KMS-11 (cell line): ENCODE data around the gene OPRL1.

Experiments used
- H2AFZ ChIP-seq: fragments of 200-600 bp; sonication (generic); 2 replicates; pipeline ENCODE4 v1.6.1; 2016; ENCODE audit warnings: antibody characterized with exemption, mixed run types, low read depth
- H3K27ac ChIP-seq: fragments of 200-600 bp; sonication (generic); 2 replicates; pipeline ENCODE4 v1.6.1; 2016; ENCODE audit warnings: mild to moderate bottlenecking, mixed run types
- H3K27me3 ChIP-seq: fragments of 200-600 bp; sonication (generic); 2 replicates; pipeline ENCODE4 v1.6.1; 2017; ENCODE audit warnings: mild to moderate bottlenecking, low read depth, mixed run types, moderate library complexity; ENCODE audit not compliant: insufficient read depth
- H3K36me3 ChIP-seq: fragments of 200-600 bp; sonication (generic); 2 replicates; pipeline ENCODE4 v1.6.1; 2017; ENCODE audit warnings: mild to moderate bottlenecking, mixed run types; ENCODE audit not compliant: insufficient read depth
- H3K4me1 ChIP-seq: fragments of 200-600 bp; sonication (generic); 2 replicates; pipeline ENCODE4 v1.6.1; 2016; ENCODE audit warnings: mild to moderate bottlenecking, low read depth, mixed run types; ENCODE audit not compliant: poor library complexity, severe bottlenecking
- H3K4me2 ChIP-seq: fragments of 200-600 bp; sonication (generic); 2 replicates; pipeline ENCODE4 v1.7.0; 2016; ENCODE audit warnings: mild to moderate bottlenecking, mixed run types
- H3K4me3 ChIP-seq: fragments of 200-600 bp; sonication (generic); IDR thresholded peaks from 2 replicates; pipeline ENCODE4 v1.6.1; 2017; ENCODE audit warnings: low read depth, low read length, mixed read lengths; ENCODE audit not compliant: insufficient read depth
- H3K79me2 ChIP-seq: fragments of 200-600 bp; sonication (generic); 2 replicates; pipeline ENCODE4 v1.6.1; 2016; ENCODE audit warnings: low read depth, mixed run types; ENCODE audit not compliant: insufficient read depth
- H3K9ac ChIP-seq: fragments of 200-600 bp; sonication (generic); 2 replicates; pipeline ENCODE4 v1.6.1; 2016; ENCODE audit warnings: mild to moderate bottlenecking, mixed run types
- H4K20me1 ChIP-seq: fragments of 200-600 bp; sonication (generic); 2 replicates; pipeline ENCODE4 v1.6.1; 2016; ENCODE audit warnings: mild to moderate bottlenecking, mixed run types; ENCODE audit not compliant: insufficient read depth
- TF ChIP-seq, protein P1 (sequence below): fragments of 200-600 bp; sonication (generic); conservative IDR thresholded peaks from 2 replicates; pipeline ENCODE4 v1.6.1; 2017; ENCODE audit warnings: low read depth, mild to moderate bottlenecking, antibody characterized with exemption, low read length, moderate library complexity, mixed read lengths

OPRL1 gene

DNA sequence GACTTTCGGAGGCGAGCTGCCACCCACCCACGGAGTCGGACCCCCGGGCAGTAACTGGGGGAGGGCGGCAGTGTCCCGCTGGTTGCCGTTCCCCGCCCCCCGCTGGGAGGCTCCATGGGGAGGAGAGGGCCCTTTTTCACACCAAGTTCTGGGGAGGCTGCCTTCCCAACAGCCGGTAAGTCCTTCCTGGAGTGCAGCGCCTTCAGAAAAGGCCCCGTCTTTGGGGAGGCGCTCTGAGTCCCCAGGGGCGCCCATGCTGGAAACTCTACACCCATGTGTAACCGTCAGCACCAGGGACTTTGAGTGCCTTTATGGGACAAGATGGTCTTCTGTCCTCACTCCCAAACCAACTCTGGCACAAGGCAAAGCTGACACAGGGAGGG lies 30.0 kb upstream of the OPRL1 start:
- H3K9ac ChIP-seq, result no peak overlapping the region
- TF ChIP-seq, protein P1, sequence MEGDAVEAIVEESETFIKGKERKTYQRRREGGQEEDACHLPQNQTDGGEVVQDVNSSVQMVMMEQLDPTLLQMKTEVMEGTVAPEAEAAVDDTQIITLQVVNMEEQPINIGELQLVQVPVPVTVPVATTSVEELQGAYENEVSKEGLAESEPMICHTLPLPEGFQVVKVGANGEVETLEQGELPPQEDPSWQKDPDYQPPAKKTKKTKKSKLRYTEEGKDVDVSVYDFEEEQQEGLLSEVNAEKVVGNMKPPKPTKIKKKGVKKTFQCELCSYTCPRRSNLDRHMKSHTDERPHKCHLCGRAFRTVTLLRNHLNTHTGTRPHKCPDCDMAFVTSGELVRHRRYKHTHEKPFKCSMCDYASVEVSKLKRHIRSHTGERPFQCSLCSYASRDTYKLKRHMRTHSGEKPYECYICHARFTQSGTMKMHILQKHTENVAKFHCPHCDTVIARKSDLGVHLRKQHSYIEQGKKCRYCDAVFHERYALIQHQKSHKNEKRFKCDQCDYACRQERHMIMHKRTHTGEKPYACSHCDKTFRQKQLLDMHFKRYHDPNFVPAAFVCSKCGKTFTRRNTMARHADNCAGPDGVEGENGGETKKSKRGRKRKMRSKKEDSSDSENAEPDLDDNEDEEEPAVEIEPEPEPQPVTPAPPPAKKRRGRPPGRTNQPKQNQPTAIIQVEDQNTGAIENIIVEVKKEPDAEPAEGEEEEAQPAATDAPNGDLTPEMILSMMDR, result no peak
- H3K4me1 ChIP-seq, result peaks cover under 1% of the 10 kb centered on the region
- no peak overlapping the region for H2AFZ ChIP-seq
- H3K27me3 ChIP-seq, result peaks cover 74% of the 10 kb centered on the region
- H4K20me1 ChIP-seq, result no peaks in the 10 kb centered on the region
- no peak overlapping the region for H3K27ac ChIP-seq
- H3K4me3 ChIP-seq, result no peak overlapping the region
- no peaks in the 10 kb centered on the region for H3K79me2 ChIP-seq
- no peak overlapping the region for H3K4me2 ChIP-seq
- no peaks in the 10 kb centered on the region for H3K36me3 ChIP-seq

DNA sequence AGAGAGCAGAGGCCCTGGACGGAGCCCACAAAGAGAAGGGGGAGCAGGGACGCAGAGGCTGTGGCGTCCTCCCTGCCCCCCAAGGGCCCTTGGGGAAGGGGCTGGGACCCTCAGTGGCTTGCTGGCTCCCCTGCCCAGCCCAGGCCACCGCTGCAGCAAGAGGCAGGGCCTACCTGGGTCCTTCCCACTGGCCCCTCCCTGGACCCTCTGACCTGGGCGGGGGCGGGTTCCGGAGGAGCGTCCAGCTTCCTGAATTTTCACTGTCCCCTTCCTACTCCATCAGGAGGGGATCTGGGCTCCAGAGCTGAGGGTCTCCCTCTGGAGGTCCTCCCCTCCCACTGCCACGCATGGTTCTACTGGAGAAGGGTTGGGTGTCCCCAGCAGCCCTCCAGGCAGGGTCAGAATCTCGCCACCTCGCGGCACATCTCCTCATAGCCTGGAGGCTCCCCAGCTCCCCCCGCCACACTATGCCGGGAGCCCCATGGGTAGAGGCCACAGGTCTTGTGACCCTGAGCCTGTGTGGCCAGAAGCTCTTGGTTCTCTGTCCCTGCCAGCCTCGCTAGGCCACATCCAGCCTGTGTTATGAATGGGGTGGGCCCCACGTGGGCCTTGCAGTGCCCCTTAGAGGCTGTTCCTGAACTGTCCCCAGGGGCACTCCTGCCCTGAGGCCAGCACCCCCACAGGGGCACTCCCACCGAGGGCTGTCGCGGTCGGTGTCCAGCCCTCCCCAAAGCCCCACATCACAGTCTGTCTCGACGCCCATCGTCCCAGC lies 29.4 kb upstream of the OPRL1 start:
- TF ChIP-seq, protein P1, result no peak
- Histone ChIP-seq H3K4me1 (peaks cover 7% of the 10 kb centered on the region), H2AFZ (no peak overlapping the region), H3K4me3 (no peak overlapping the region), H4K20me1 (no peaks in the 10 kb centered on the region), H3K27me3 (peaks cover 68% of the 10 kb centered on the region), H3K79me2 (no peaks in the 10 kb centered on the region), H3K36me3 (no peaks in the 10 kb centered on the region), H3K4me2 (no peak overlapping the region), H3K27ac (no peak overlapping the region), H3K9ac (no peak overlapping the region)

DNA sequence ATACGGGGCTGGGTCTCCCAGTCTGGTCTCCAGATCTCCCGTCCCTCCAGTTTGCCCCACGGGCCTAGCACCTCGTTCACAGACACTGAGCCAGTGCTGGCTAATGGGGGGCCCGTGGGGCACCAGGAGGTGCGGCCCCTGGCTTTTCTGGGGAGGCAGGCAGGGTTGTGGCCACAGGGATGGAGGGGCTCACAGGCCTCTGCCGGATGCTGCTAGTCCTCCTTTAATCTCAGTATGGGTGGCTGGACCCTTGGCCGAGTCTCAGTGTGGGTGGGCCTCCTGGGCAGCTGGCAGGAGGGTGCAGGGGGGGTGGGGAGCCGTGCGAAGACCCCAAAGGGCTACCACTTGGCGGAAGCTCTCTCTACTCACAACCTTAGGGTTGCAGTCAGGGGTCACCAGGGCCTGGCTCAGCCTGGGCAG lies 28.8 kb upstream of the OPRL1 start:
- no peak overlapping the region for H3K27ac ChIP-seq
- no peaks in the 10 kb centered on the region for H4K20me1 ChIP-seq
- no peak overlapping the region for H2AFZ ChIP-seq
- H3K36me3 ChIP-seq, result no peaks in the 10 kb centered on the region
- peaks cover 62% of the 10 kb centered on the region for H3K27me3 ChIP-seq
- H3K4me2 ChIP-seq, result no peak overlapping the region
- peaks cover 12% of the 10 kb centered on the region for H3K4me1 ChIP-seq
- no peak overlapping the region for H3K4me3 ChIP-seq
- H3K9ac ChIP-seq, result no peak overlapping the region
- no peaks in the 10 kb centered on the region for H3K79me2 ChIP-seq
- TF ChIP-seq, protein P1, result no peak

DNA sequence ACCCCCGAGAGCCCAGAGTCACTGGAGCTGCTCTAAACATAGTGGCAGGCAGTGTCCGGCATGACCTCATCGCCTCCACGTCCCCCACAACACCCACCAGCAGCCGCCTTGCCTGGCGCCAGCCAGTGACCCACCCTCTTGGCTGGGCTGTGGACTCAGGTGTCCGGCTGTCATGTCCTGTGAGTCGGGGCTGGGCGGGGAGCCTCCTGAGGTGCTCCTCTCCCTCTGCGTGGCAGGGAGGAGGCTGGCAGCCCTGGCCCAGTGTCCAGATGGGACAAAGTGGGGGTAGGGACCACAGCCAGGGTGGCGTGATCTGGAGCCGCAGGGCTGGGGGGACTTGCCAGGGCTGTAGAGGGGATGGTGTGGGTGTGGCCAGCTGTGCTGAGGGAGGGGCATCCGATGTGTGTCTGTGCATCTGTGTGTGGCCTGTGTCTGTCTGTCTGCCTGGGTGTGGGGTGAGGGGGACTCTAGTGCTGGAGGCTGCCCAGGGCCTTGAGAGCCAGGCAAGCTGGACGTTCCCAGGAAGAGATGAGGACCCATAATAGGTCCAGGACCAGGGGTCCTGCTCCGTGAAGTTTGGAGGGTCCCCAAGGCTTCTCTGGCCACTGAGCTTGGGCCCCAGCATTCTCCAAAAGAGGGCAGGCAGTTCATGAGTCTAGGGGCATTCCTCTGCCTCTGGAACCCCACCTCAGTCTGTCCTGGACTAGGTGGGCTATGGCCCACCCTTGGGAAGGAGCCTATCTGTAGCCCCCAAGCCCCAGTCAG lies 28.1 kb upstream of the OPRL1 start:
- no peaks in the 10 kb centered on the region for H4K20me1 ChIP-seq
- H3K36me3 ChIP-seq, result no peaks in the 10 kb centered on the region
- no peak overlapping the region for H2AFZ ChIP-seq
- no peak overlapping the region for H3K4me2 ChIP-seq
- TF ChIP-seq, protein P1, result no peak
- peaks cover 55% of the 10 kb centered on the region for H3K27me3 ChIP-seq
- no peak overlapping the region for H3K4me3 ChIP-seq
- peaks cover 19% of the 10 kb centered on the region for H3K4me1 ChIP-seq
- H3K27ac ChIP-seq, result no peak overlapping the region
- H3K79me2 ChIP-seq, result no peaks in the 10 kb centered on the region
- no peak overlapping the region for H3K9ac ChIP-seq
